ENCODE results near the gene BORCS6. TPM values are rescaled to one million over a fixed set of nuclear protein-coding genes. Genes with fewer than 3 reads are reported as not detected.

BORCS6 gene
- total RNA-seq, 4 donors from 2014 or later, result 12.6 to 22.6 (median 17.9) TPM

DNA sequence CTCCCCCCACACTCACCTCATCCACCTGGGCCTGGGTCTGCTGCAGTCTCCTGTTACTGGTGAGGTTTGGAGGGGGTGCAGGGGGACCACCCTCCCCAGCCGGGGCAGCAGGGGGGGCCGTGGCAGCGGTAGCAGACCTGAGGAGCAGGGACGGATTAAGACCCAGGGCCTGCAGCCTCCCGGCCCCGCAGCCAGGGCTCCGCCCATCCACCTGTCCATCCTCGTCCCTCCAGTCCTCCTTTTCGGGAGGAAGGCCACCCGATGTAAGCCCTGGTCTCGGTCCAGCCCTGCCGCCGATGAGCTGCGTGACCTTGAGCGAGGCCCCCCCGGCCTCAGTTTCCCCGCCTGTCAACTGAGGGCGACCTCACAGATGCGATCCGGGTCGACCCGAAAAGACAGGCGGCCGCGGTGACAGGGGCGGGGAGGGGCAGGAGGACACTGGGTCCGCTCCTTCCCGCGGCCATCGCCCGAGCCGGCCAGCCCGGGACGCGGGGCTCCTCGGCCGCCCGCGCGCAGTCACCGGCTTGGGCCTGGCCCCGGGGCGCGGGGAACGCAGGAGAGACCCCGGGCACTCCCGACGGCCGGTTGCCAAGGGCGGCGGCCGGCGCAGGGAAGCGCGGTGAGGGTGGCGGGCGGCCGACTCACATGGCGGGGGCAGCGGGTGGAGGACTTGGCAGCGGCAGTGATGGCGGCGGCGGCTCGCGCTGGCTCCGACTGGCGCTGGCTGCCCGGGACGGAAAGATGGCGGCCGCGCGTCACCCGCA is 27.6 kb downstream of the BORCS6 start, which contains the start of gene VAMP2:
Gene VAMP2 (minus strand): TSS at position 716 of the 764 bp plus-strand sequence. CDS start 69 bp downstream, at position 647.
- Histone ChIP-seq H3K27me3 (no peaks in the 10 kb centered on the region), H3K4me3 (peak within 1 kb of the TSS; percentile 99 to 100 (median 100)), H3K27ac (peak within 1 kb of the TSS; percentile 99 to 100 (median 100)), H3K9me3 (no peaks in the 10 kb centered on the region), H3K4me1 (peaks cover 9 to 55% (median 18%) of the 10 kb centered on the region in 4 donors), H3K36me3 (peaks cover 0 to 22% (median 0%) of the 10 kb centered on the region in 3 donors)
- TF ChIP-seq POLR2A (IDR thresholded peaks at IDR 0.05), result peak; percentile 53 to 78
- TF ChIP-seq, protein P1, sequence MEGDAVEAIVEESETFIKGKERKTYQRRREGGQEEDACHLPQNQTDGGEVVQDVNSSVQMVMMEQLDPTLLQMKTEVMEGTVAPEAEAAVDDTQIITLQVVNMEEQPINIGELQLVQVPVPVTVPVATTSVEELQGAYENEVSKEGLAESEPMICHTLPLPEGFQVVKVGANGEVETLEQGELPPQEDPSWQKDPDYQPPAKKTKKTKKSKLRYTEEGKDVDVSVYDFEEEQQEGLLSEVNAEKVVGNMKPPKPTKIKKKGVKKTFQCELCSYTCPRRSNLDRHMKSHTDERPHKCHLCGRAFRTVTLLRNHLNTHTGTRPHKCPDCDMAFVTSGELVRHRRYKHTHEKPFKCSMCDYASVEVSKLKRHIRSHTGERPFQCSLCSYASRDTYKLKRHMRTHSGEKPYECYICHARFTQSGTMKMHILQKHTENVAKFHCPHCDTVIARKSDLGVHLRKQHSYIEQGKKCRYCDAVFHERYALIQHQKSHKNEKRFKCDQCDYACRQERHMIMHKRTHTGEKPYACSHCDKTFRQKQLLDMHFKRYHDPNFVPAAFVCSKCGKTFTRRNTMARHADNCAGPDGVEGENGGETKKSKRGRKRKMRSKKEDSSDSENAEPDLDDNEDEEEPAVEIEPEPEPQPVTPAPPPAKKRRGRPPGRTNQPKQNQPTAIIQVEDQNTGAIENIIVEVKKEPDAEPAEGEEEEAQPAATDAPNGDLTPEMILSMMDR (IDR thresholded peaks at IDR 0.05), result peak in 4 of 6 experiments; percentile 8 to 25 (median 24)
- peak; percentile 74 to 90 (median 86) for DNase-seq

DNA sequence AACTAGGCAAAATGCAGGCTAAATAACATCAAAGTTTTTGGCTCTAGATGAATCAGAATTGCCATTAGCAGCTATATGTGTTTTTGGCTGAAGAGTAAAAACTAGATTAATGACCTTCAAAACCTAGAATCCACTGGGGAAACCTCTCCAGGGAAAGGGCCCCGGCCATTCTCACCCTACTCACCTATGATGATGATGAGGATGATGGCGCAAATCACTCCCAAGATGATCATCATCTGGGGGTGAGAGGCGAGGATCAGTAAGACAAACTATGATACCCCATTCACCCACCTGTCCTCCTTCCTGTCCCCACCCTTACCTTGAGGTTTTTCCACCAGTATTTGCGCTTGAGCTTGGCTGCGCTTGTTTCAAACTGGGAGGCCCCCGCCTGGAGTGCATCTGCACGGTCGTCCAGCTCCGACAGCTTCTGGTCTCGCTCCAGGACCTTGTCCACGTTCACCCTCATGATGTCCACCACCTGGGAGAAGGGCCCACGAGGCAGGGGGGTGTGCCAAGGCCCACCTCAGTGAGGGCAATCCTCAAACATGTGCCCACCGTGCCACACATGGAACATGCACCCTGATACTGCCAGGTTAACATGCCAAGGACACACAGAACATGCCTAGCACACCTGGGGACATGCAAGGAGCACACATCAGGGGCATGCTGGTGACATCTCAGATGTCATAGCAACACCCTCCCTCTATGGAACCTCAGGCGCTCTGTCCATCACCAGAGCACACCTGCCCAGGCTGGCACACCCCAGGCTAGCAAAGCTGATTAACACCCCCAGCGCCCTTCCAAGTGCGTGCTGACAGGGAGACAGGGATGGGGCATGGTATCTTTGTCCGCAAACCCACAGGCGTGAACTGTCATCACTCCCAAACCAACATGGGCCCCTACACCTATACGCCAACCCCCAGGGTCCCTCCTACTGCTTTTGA is 28.4 kb downstream of the BORCS6 start:
- peak overlapping the region; percentile 99 to 100 (median 100) for H3K27ac ChIP-seq
- H3K4me1 ChIP-seq, result peaks cover 9 to 58% (median 20%) of the 10 kb centered on the region in 4 donors
- H3K9me3 ChIP-seq, result no peaks in the 10 kb centered on the region
- no peak for TF ChIP-seq POLR2A (IDR thresholded peaks at IDR 0.05)
- TF ChIP-seq, protein P1 (IDR thresholded peaks at IDR 0.05), result no peak
- no peaks in the 10 kb centered on the region for H3K27me3 ChIP-seq
- DNase-seq, result peak in 1 of 3 donors; percentile 51
- peaks cover 0 to 22% (median 0%) of the 10 kb centered on the region in 3 donors for H3K36me3 ChIP-seq
- H3K4me3 ChIP-seq, result peak overlapping the region; percentile 99 to 100 (median 100)

DNA sequence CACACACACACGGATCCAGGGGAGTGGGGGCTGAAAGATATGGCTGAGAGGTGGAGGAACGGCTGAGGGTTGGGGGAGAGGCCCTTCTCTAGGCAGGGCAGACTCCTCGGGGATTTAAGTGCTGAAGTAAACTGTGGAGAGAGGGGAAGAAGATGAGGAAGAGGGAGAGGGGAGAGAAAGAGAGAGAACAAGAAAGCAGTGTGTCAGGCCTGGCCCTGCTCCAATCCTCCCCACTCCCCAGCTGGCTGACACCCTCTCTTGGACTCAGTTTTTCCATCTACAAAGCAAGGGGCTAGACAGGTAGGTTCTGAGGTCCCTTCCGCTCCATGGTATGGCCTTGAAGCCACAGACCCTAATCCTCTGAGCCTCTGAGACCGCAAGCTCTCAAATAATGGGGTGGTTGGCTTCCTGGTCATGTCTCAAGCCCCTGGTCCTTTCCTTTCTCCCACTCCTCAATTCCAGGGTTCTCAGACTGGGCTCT is 29.2 kb downstream of the BORCS6 start:
- Histone ChIP-seq H3K36me3 (peaks cover 0 to 22% (median 0%) of the 10 kb centered on the region in 3 donors), H3K27ac (peak overlapping the region; percentile 58 to 100 (median 100)), H3K4me1 (peaks cover 9 to 58% (median 20%) of the 10 kb centered on the region in 4 donors), H3K4me3 (no peak overlapping the region), H3K27me3 (no peaks in the 10 kb centered on the region), H3K9me3 (no peaks in the 10 kb centered on the region)
- DNase-seq, result no peak
- TF ChIP-seq, protein P1 (IDR thresholded peaks at IDR 0.05), result no peak
- TF ChIP-seq POLR2A (IDR thresholded peaks at IDR 0.05), result no peak

DNA sequence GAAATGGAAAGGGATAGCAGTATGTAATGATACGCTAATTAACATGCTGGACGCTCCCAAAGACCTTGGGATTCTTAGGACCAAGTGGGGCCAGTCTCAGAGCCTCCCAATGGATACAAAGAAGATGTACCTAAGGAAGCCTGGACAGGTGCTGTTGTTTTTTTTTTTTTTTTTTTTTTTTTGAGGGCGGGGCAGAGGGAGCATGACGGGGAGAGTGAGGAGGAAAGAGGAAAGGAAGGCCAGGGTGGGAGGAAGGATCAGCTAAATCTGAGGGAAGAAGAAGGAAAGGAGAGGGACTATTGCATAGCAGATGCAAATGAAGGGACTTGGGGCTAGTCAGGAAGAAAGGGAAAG is 29.8 kb downstream of the BORCS6 start:
- no peak overlapping the region for H3K4me3 ChIP-seq
- H3K27ac ChIP-seq, result peak overlapping the region; percentile 8 to 100 (median 78)
- H3K4me1 ChIP-seq, result peaks cover 9 to 58% (median 20%) of the 10 kb centered on the region in 4 donors
- no peak for DNase-seq
- H3K36me3 ChIP-seq, result peaks cover 0 to 22% (median 0%) of the 10 kb centered on the region in 3 donors
- H3K27me3 ChIP-seq, result no peaks in the 10 kb centered on the region
- H3K9me3 ChIP-seq, result no peaks in the 10 kb centered on the region
- no peak for TF ChIP-seq POLR2A (IDR thresholded peaks at IDR 0.05)
- TF ChIP-seq, protein P1 (IDR thresholded peaks at IDR 0.05), result no peak

Data from Peyer's patch (tissue), 4 donors.